AG10803 (cell line): Measurements from ENCODE around the gene DENND4C.

Experiments
- DNase-seq: peaks from one replicate; pipeline ENCODE4 v3.0.0; 2010; ENCODE audit warnings: low read depth
- H3K4me3 ChIP-seq: 2 replicates; pipeline ENCODE4 v1.5.1; 2011; ENCODE audit warnings: mild to moderate bottlenecking, low read length, control low read depth
- TF ChIP-seq, protein P1 (sequence below): conservative IDR thresholded peaks from 2 replicates; pipeline ENCODE4 v1.5.1; 2011; ENCODE audit warnings: mild to moderate bottlenecking, low read length, control low read depth, inconsistent platforms

DENND4C gene

DNA sequence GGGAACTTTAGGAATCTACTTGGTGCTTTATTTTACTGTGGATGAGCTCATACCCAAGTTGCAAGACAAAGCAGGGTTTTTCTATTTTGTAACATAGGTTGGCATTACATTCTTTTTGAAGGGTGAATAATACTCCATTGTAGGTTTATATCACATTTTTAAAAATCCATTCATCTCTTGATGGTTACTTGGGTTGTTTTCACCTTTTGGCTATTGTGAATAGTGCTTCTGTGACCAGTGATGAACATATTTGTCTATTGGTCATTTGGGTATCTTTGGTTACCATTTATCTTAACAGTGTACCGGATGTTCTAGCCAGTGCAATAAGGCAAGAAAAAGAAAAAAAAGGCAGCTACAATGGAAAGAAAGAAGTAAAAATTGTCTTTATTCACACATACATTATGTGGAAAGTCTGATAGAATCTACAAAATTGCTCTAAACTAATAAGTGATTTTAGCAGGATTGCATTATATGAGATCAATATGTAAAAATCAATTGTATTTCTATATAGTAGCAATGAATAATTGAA is 40.0 kb downstream of the DENND4C start:
- TF ChIP-seq, protein P1, sequence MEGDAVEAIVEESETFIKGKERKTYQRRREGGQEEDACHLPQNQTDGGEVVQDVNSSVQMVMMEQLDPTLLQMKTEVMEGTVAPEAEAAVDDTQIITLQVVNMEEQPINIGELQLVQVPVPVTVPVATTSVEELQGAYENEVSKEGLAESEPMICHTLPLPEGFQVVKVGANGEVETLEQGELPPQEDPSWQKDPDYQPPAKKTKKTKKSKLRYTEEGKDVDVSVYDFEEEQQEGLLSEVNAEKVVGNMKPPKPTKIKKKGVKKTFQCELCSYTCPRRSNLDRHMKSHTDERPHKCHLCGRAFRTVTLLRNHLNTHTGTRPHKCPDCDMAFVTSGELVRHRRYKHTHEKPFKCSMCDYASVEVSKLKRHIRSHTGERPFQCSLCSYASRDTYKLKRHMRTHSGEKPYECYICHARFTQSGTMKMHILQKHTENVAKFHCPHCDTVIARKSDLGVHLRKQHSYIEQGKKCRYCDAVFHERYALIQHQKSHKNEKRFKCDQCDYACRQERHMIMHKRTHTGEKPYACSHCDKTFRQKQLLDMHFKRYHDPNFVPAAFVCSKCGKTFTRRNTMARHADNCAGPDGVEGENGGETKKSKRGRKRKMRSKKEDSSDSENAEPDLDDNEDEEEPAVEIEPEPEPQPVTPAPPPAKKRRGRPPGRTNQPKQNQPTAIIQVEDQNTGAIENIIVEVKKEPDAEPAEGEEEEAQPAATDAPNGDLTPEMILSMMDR = no peak

GRCh38 chr9:19271081-19271480 is 40.6 kb downstream of the DENND4C start:
- H3K4me3 ChIP-seq = no peak overlapping the region
- TF ChIP-seq, protein P1 = no peak
- DNase-seq = peak; percentile 17

More for the DNA sequence above, 40.0 kb downstream of the DENND4C start:
- no peak overlapping the region for H3K4me3 ChIP-seq
- DNase-seq = no peak

- no peak for DNase-seq
- H3K4me3 ChIP-seq = no peak overlapping the region
- TF ChIP-seq, protein P1 = no peak
Observed at GRCh38 chr9:19281801-19282200, 51.3 kb downstream of the DENND4C start.

- H3K4me3 ChIP-seq = no peak overlapping the region
- no peak for DNase-seq
- TF ChIP-seq, protein P1 = no peak
Observed at GRCh38 chr9:19283072-19283710, 52.7 kb downstream of the DENND4C start.

DNA sequence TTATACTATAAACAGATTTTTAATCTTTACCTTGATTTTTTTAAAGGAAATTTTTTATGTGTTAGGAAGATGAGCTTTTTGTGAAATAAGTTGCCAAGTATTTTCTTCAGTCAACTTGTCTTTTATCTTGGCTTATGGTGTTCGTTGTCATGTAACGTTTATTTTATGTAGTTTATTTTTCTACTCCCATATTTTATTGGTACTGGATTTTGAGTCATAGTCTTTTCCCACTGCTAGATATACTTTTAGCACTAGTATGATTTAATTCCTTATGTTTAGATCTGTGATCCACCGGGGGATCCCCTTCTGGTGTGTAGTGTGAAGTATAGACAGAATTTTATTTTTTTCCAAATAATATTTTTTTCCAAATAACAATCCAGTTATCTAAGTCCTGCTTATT is 54.2 kb downstream of the DENND4C start:
- TF ChIP-seq, protein P1 = no peak
- DNase-seq = no peak

GRCh38 chr9:19286634-19287188 is 56.2 kb downstream of the DENND4C start:
- DNase-seq = no peak
- H3K4me3 ChIP-seq = no peak overlapping the region
- TF ChIP-seq, protein P1 = no peak

More for the DNA sequence above, 54.2 kb downstream of the DENND4C start:
- no peak overlapping the region for H3K4me3 ChIP-seq

DNA sequence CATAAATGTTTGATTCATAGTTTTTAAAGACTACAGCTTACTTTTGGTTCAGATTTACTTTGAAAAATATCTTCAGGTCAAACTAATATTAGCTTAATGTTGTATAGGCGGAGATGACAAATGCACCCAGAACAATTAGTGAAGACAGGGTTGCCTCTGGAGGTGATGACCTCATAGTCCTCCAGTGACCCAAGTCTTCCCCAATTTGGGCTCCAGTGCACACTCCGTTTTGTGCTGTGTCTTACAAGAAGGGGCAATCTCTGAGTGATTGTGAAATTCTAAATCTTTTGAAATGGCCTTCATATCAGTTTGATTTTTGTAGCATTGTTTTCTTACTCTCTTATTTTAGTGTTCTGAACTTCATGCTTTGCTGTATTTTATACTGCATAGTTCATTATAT is 57.6 kb downstream of the DENND4C start:
- TF ChIP-seq, protein P1 = no peak
- H3K4me3 ChIP-seq = no peak overlapping the region
- DNase-seq = no peak
